ENCODE results near the gene MCM9. TPM values are rescaled to one million over a fixed set of nuclear protein-coding genes. Genes with fewer than 3 reads are reported as not detected.

The MCM9 gene
- total RNA-seq, 1 donor from 2014 or later = 10.1 TPM

GRCh38 chr6:118788702-118789101 lies 146.3 kb downstream of the MCM9 start:
- FAIRE-seq (no peak), DNase-seq (ENCODE audit: low read depth) (no peak)
- Histone ChIP-seq H4K20me1 (ENCODE audit: insufficient read depth, low read length) (no peaks in the 10 kb centered on the region), H3K27me3 (ENCODE audit: insufficient read depth, low read length) (no peaks in the 10 kb centered on the region), H3K4me3 (ENCODE audit: insufficient read depth, low read depth, low read length) (no peak overlapping the region), H3K79me2 (ENCODE audit: insufficient read depth, low read length) (no peaks in the 10 kb centered on the region), H3K4me1 (ENCODE audit: insufficient read depth, low read length) (no peaks in the 10 kb centered on the region), H3K9me3 (ENCODE audit: insufficient read depth, low read depth, low read length) (no peaks in the 10 kb centered on the region), H3K9ac (ENCODE audit: low read length) (no peak overlapping the region), H3K36me3 (ENCODE audit: insufficient read depth, low read length) (no peaks in the 10 kb centered on the region), H2AFZ (ENCODE audit: low read depth, low read length) (no peak overlapping the region), H3K27ac (ENCODE audit: low read depth, low read length) (no peak overlapping the region), H3K4me2 (ENCODE audit: low read length) (no peak overlapping the region)
- H3K36me3 Mint-ChIP-seq (ENCODE audit: low read depth, unreplicated experiment) = peaks cover 5% of the 10 kb centered on the region
- TF ChIP-seq, protein P1, sequence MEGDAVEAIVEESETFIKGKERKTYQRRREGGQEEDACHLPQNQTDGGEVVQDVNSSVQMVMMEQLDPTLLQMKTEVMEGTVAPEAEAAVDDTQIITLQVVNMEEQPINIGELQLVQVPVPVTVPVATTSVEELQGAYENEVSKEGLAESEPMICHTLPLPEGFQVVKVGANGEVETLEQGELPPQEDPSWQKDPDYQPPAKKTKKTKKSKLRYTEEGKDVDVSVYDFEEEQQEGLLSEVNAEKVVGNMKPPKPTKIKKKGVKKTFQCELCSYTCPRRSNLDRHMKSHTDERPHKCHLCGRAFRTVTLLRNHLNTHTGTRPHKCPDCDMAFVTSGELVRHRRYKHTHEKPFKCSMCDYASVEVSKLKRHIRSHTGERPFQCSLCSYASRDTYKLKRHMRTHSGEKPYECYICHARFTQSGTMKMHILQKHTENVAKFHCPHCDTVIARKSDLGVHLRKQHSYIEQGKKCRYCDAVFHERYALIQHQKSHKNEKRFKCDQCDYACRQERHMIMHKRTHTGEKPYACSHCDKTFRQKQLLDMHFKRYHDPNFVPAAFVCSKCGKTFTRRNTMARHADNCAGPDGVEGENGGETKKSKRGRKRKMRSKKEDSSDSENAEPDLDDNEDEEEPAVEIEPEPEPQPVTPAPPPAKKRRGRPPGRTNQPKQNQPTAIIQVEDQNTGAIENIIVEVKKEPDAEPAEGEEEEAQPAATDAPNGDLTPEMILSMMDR (IDR thresholded peaks at IDR 0.05; ENCODE audit: insufficient read depth, low read depth, low read length) = no peak
- no peak for TF ChIP-seq EZH2 (IDR thresholded peaks at IDR 0.05; ENCODE audit: insufficient read depth, low read length)
- H3K27ac Mint-ChIP-seq (ENCODE audit: unreplicated experiment) = no peak overlapping the region
- no peak overlapping the region for H3K4me3 Mint-ChIP-seq (ENCODE audit: unreplicated experiment)
- H3K4me1 Mint-ChIP-seq (ENCODE audit: low read depth, unreplicated experiment) = peaks cover 2% of the 10 kb centered on the region
- no peaks in the 10 kb centered on the region for H3K27me3 Mint-ChIP-seq (ENCODE audit: low read depth, unreplicated experiment)
- no peaks in the 10 kb centered on the region for H3K9me3 Mint-ChIP-seq (ENCODE audit: unreplicated experiment)

GRCh38 chr6:118787724-118788423 lies 147.1 kb downstream of the MCM9 start:
- H3K27ac Mint-ChIP-seq (ENCODE audit: unreplicated experiment) = no peak overlapping the region
- TF ChIP-seq EZH2 (IDR thresholded peaks at IDR 0.05; ENCODE audit: insufficient read depth, low read length) = no peak
- TF ChIP-seq, protein P1 (IDR thresholded peaks at IDR 0.05; ENCODE audit: insufficient read depth, low read depth, low read length) = no peak
- Histone ChIP-seq H3K4me1 (ENCODE audit: insufficient read depth, low read length) (no peaks in the 10 kb centered on the region), H3K9ac (ENCODE audit: low read length) (no peak overlapping the region), H3K36me3 (ENCODE audit: insufficient read depth, low read length) (no peaks in the 10 kb centered on the region), H4K20me1 (ENCODE audit: insufficient read depth, low read length) (no peaks in the 10 kb centered on the region), H3K79me2 (ENCODE audit: insufficient read depth, low read length) (no peaks in the 10 kb centered on the region), H3K27me3 (ENCODE audit: insufficient read depth, low read length) (no peaks in the 10 kb centered on the region), H3K9me3 (ENCODE audit: insufficient read depth, low read depth, low read length) (no peaks in the 10 kb centered on the region), H3K27ac (ENCODE audit: low read depth, low read length) (no peak overlapping the region), H3K4me2 (ENCODE audit: low read length) (no peak overlapping the region), H3K4me3 (ENCODE audit: insufficient read depth, low read depth, low read length) (no peak overlapping the region), H2AFZ (ENCODE audit: low read depth, low read length) (no peak overlapping the region)
- H3K27me3 Mint-ChIP-seq (ENCODE audit: low read depth, unreplicated experiment) = no peaks in the 10 kb centered on the region
- FAIRE-seq (no peak), DNase-seq (ENCODE audit: low read depth) (no peak)
- H3K9me3 Mint-ChIP-seq (ENCODE audit: unreplicated experiment) = no peaks in the 10 kb centered on the region
- H3K4me3 Mint-ChIP-seq (ENCODE audit: unreplicated experiment) = no peak overlapping the region
- H3K4me1 Mint-ChIP-seq (ENCODE audit: low read depth, unreplicated experiment) = peaks cover 2% of the 10 kb centered on the region
- H3K36me3 Mint-ChIP-seq (ENCODE audit: low read depth, unreplicated experiment) = peaks cover 5% of the 10 kb centered on the region

Measured in astrocyte (in vitro differentiated cells and primary cell).